ENCODE measurements around the gene DEPP1. TPM values are rescaled to one million over a fixed set of nuclear protein-coding genes. Genes with fewer than 3 reads are reported as not detected.

The DEPP1 gene
- total and polyA plus RNA-seq, 2 of the 4 experiments (the other 2 are of a cell fraction): 13.6 to 30.0 TPM

DNA sequence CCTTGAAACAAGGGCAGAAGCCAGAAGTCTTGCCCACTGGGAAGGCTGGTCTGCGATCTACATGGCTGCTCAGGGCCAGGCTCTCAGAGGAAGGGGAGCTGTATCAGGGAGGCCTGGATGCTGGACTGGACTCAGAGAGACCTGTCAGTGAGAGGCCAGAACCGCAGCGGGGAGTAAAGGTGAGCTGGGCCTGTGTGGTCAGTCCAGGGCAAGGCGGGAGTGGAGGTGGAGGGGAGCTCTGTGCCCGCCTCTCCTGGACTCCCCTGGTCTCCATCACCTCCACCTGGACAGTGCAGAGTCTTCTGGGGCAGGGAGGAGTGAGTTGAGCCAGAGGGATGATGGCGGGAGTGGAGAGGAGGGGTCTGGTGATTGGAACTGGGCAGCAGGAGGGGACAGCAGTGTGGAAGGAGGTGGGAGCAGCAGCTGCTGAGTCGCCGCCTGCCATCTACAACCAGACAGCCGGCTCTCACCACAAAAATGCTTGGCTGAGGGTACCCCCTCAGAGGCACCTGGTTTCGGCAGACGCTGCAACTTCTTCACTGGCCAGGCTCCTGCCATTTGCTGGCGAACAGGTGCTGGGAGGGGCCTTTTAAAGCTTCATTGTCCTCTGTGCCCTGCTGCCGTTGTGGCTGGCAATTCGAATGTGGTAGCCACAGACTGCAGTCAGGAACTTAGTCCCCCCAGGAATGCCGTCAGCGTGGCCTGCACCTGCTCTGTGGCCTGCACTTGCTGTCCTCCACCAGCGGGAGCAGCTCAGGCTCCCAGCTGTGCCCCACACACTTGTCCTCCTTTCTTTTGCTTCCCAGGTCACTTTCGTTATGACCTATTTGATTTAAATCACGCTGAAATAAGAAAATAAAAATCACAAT lies 15.5 kb downstream of the DEPP1 start:
- BruUV-seq (replicated peaks): no TSS peak
- H3K23ac ChIP-seq (ENCODE audit: low read depth, low read length): no peak overlapping the region
- no peak overlapping the region for H3K4me2 ChIP-seq (ENCODE audit: low read depth, low read length)
- peak overlapping the region; percentile 4 for H2AK9ac ChIP-seq (replicated peaks; ENCODE audit: low read depth, low read length, poor library complexity)
- no peak overlapping the region for H2BK15ac ChIP-seq (ENCODE audit: low read depth, low read length)
- no peaks in the 10 kb centered on the region for H4K20me1 ChIP-seq (ENCODE audit: insufficient read depth, low read length)
- H3K36me3 ChIP-seq (ENCODE audit: control insufficient read depth, insufficient read depth, low read length): no peaks in the 10 kb centered on the region
- no peak overlapping the region for H2BK120ac ChIP-seq (ENCODE audit: low read depth, low read length)
- no peaks in the 10 kb centered on the region for H3K9me3 ChIP-seq (ENCODE audit: control insufficient read depth, insufficient read depth, low read length)
- CTCF ChIA-PET: interaction anchor here (0.8 to 1.3 kb wide), 3 partner anchors 16 to 30 kb away, joined by 3 to 7 read pairs (median 4); partner anchors contain the start of gene DEPP1
- H2AFZ ChIP-seq (replicated peaks; ENCODE audit: low read length, poor library complexity): peak overlapping the region; percentile 29
- H2BK5ac ChIP-seq (ENCODE audit: low read depth, low read length, poor library complexity, severe bottlenecking): no peak overlapping the region
- ATAC-seq (ENCODE audit: low read depth) (no peak), DNase-seq (no peak)
- in situ Hi-C loops (cut with MboI; ENCODE audit: low sequenced_read_pairs): no loop called here
- peaks cover 35% of the 10 kb centered on the region for H3K4me1 ChIP-seq (ENCODE audit: control insufficient read depth, insufficient read depth, low read length)
- no peak overlapping the region for H2AK5ac ChIP-seq (ENCODE audit: low read depth, low read length)
- H3K79me1 ChIP-seq (ENCODE audit: low read depth in 1 of 2, low read length in 2 of 2): peaks cover 0 to 17% of the 10 kb centered on the region in 2 experiments; a peak in 3 of 4 replicates
- no peak overlapping the region for H3K14ac ChIP-seq (replicated peaks; ENCODE audit: low read depth, low read length)
- H3K27ac ChIP-seq (ENCODE audit: insufficient read depth, low read length): no peak overlapping the region
- H3K4me3 ChIP-seq (ENCODE audit: insufficient read depth, low read depth, low read length): no peak overlapping the region
- H4K8ac ChIP-seq (ENCODE audit: low read depth in 2 of 2, low read length in 2 of 2): no peak overlapping the region; a peak in 1 of 4 replicates
- no peak overlapping the region for H4K91ac ChIP-seq (ENCODE audit: insufficient read depth, low read depth, low read length)
- H3K56ac ChIP-seq (ENCODE audit: extremely low read depth, insufficient read depth, low read length): no peak overlapping the region
- WGBS, 2 experiments (ENCODE audit: extremely low coverage in 2 of 2, insufficient read length in 1 of 2): 86% methylated on average over 5 of the region's 19 CpGs; no CpG with 5 or more reads in 1 of the 2 experiments
- H4K5ac ChIP-seq (ENCODE audit: low read depth, low read length): no peak overlapping the region
- intact Hi-C loops (cut with micrococcal nuclease): no loop called here
- no peak overlapping the region for H3K18ac ChIP-seq (ENCODE audit: low read depth, low read length)
- no peak overlapping the region; the same call in 1 of the 2 replicates for H3K4ac ChIP-seq (ENCODE audit: low read depth, low read length)
- POLR2A ChIA-PET (ENCODE audit: unreplicated experiment): no interaction called here
- dilution Hi-C loops (cut with HindIII; ENCODE audit: low sequenced_read_pairs, unreplicated experiment): no loop called here
- no peak overlapping the region for H3K9ac ChIP-seq (ENCODE audit: low read depth, low read length)
- peaks cover 9% of the 10 kb centered on the region for H3K9me1 ChIP-seq (ENCODE audit: insufficient read depth, low read length)
- H2BK20ac ChIP-seq (ENCODE audit: low read depth, low read length): no peak overlapping the region
- H3K27me3 ChIP-seq (ENCODE audit: control insufficient read depth, insufficient read depth, low read length): no peaks in the 10 kb centered on the region
- TF ChIP-seq BHLHE40 (IDR thresholded peaks at IDR 0.05; ENCODE audit: low read depth, low read length) (no peak), POLR2A (IDR thresholded peaks at IDR 0.05; ENCODE audit: low read depth, low read length) (no peak), NFE2L2 (IDR thresholded peaks at IDR 0.05; ENCODE audit: low read depth, low read length) (no peak), RCOR1 (IDR thresholded peaks at IDR 0.05; ENCODE audit: insufficient replicate concordance, low read length) (no peak), RFX5 (IDR thresholded peaks at IDR 0.05; ENCODE audit: low read depth, low read length) (no peak), MXI1 (IDR thresholded peaks at IDR 0.05; ENCODE audit: borderline replicate concordance, low read depth, low read length) (no peak), MAZ (IDR thresholded peaks at IDR 0.05; ENCODE audit: borderline replicate concordance, low read depth, low read length) (no peak), CTCF (conservative IDR thresholded peaks at IDR 0.05; ENCODE audit: low read depth, low read length) (no peak), SMC3 (IDR thresholded peaks at IDR 0.05; ENCODE audit: low read depth, low read length) (no peak), FOS (IDR thresholded peaks at IDR 0.05; ENCODE audit: low read depth, low read length) (no peak), CEBPB (IDR thresholded peaks at IDR 0.05; ENCODE audit: low read depth, low read length) (no peak), MAFK (IDR thresholded peaks at IDR 0.05; ENCODE audit: low read depth, low read length) (no peak)
- TF ChIP-seq, protein P1, sequence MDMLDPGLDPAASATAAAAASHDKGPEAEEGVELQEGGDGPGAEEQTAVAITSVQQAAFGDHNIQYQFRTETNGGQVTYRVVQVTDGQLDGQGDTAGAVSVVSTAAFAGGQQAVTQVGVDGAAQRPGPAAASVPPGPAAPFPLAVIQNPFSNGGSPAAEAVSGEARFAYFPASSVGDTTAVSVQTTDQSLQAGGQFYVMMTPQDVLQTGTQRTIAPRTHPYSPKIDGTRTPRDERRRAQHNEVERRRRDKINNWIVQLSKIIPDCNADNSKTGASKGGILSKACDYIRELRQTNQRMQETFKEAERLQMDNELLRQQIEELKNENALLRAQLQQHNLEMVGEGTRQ (IDR thresholded peaks at IDR 0.05; ENCODE audit: low read depth, low read length): no peak
- TF ChIP-seq, protein P2, sequence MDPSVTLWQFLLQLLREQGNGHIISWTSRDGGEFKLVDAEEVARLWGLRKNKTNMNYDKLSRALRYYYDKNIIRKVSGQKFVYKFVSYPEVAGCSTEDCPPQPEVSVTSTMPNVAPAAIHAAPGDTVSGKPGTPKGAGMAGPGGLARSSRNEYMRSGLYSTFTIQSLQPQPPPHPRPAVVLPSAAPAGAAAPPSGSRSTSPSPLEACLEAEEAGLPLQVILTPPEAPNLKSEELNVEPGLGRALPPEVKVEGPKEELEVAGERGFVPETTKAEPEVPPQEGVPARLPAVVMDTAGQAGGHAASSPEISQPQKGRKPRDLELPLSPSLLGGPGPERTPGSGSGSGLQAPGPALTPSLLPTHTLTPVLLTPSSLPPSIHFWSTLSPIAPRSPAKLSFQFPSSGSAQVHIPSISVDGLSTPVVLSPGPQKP (IDR thresholded peaks at IDR 0.05; ENCODE audit: borderline replicate concordance, low read depth, low read length): no peak

Data from IMR-90 (cell line).